PC-3 (cell line): ENCODE data around the gene AP1M1. TPM values are rescaled to one million over a fixed set of nuclear protein-coding genes. Genes with fewer than 3 reads are reported as not detected.

ENCODE experiments used
- ATAC-seq: fragments of 200-7000 bp; cut with Tn5 transposase; 2 replicates; pipeline ENCODE4 v1.9.1; 2020; ENCODE audit warnings: mild to moderate bottlenecking, moderate library complexity
- BruUV-seq: library from RNA; stranded (reverse); fragments of 400-500 nt; replicated peaks from 2 replicates; lab custom pipeline; 2021; lab: Mats Ljungman, UMichigan
- CTCF ChIA-PET: fragments of 300-600 bp; sonication (Branson Sonifier 250); formaldehyde crosslinking; loops from one replicate; lab custom pipeline; 2022; ENCODE audit warnings: antibody characterized with exemption; lab: Charles Lee
- POLR2A ChIA-PET: fragments of 300-600 bp; sonication (Branson Sonifier 250); formaldehyde crosslinking; loops from one replicate; lab custom pipeline; 2022; ENCODE audit warnings: antibody characterized with exemption; ENCODE audit not compliant: unreplicated experiment; lab: Charles Lee
- DNase-seq: peaks from one replicate; pipeline ENCODE4 v3.0.0-alpha.2; 2015
- H2AFZ ChIP-seq: fragments of 300-600 bp; sonication (generic); 2 replicates; pipeline ENCODE4 v1.6.0; 2016; ENCODE audit warnings: antibody characterized with exemption, low read length
- H3F3A ChIP-seq: fragments of 300-600 bp; sonication (generic); one replicate; pipeline ENCODE4 v1.6.0; 2017; ENCODE audit warnings: antibody characterized with exemption, low read length, control low read depth, mild to moderate bottlenecking; ENCODE audit not compliant: unreplicated experiment
- H3K27ac ChIP-seq: fragments of 300-600 bp; sonication (generic); 2 replicates; pipeline ENCODE4 v1.5.1; 2016; ENCODE audit warnings: mild to moderate bottlenecking, low read length
- H3K27me3 ChIP-seq: fragments of 300-600 bp; sonication (generic); 2 replicates; pipeline ENCODE4 v1.6.1; 2016; ENCODE audit warnings: low read length, mixed read lengths
- H3K36me3 ChIP-seq: fragments of 300-600 bp; sonication (generic); 2 replicates; pipeline ENCODE4 v1.6.1; 2016; ENCODE audit warnings: low read depth, mixed run types, low read length, mixed read lengths
- H3K4me1 ChIP-seq: fragments of 300-600 bp; sonication (generic); 2 replicates; pipeline ENCODE4 v1.5.1; 2016; ENCODE audit warnings: low read length; ENCODE audit not compliant: insufficient read depth
- H3K4me2 ChIP-seq: fragments of 300-600 bp; sonication (generic); 2 replicates; pipeline ENCODE4 v1.6.0; 2016; ENCODE audit warnings: low read length
- H3K4me3 ChIP-seq: fragments of 300-600 bp; sonication (generic); 2 replicates; pipeline ENCODE4 v1.5.1; 2016; ENCODE audit warnings: mild to moderate bottlenecking, low read length, mixed read lengths
- H3K79me2 ChIP-seq: fragments of 300-600 bp; sonication (generic); 2 replicates; pipeline ENCODE4 v1.6.1; 2017; ENCODE audit warnings: low read length, mixed read lengths
- H3K9ac ChIP-seq: fragments of 300-600 bp; sonication (generic); 2 replicates; pipeline ENCODE4 v1.6.0; 2016; ENCODE audit warnings: mild to moderate bottlenecking, low read length
- H3K9me2 ChIP-seq: fragments of 300-600 bp; sonication (generic); replicated peaks from 2 replicates; pipeline ENCODE4 v1.6.1; 2016; ENCODE audit warnings: mixed run types, low read length, mixed read lengths
- H3K9me3 ChIP-seq: fragments of 300-600 bp; sonication (generic); 2 replicates; pipeline ENCODE4 v1.6.1; 2016; ENCODE audit warnings: low read length, mixed read lengths
- H4K20me1 ChIP-seq: fragments of 300-600 bp; sonication (generic); 2 replicates; pipeline ENCODE4 v1.6.1; 2016; ENCODE audit warnings: low read length, mixed read lengths
- EZH2 ChIP-seq: fragments of 300-600 bp; sonication (generic); IDR thresholded peaks from one replicate; pipeline ENCODE4 v1.6.1; 2017; ENCODE audit warnings: antibody characterized with exemption, mild to moderate bottlenecking, low read length; ENCODE audit not compliant: unreplicated experiment
- EZH2phosphoT487 ChIP-seq: fragments of 300-600 bp; sonication (generic); IDR thresholded peaks from 2 replicates; pipeline ENCODE4 v1.6.1; 2018; ENCODE audit warnings: mild to moderate bottlenecking, antibody characterized with exemption, low read length, borderline replicate concordance
- intact Hi-C: fragments of 100-400 bp; cut with micrococcal nuclease; formaldehyde crosslinking; loops from 2 replicates; pipeline ENCODE4 v1.9.0; 2023
- total RNA-seq: library from RNA; depleted of rRNA; stranded (reverse); fragments of >200 nt; gene quantifications from 2 replicates; pipeline ENCODE4 v1.2.3, GENCODE V29; 2014
- TF ChIP-seq, protein P1 (sequence below): fragments of 300-600 bp; sonication (generic); conservative IDR thresholded peaks from 2 replicates; pipeline ENCODE4 v1.5.1; 2017; ENCODE audit warnings: antibody characterized with exemption, low read depth, mild to moderate bottlenecking, low read length

Gene AP1M1
- total RNA-seq, 1 experiment from 2014 or later: 104 TPM

- Histone ChIP-seq H3K4me3 (no peak overlapping the region), H3K36me3 (peaks cover 8% of the 10 kb centered on the region; the same call in 1 of the 2 replicates), H3K79me2 (peaks cover 3% of the 10 kb centered on the region; the same call in 1 of the 2 replicates), H4K20me1 (no peaks in the 10 kb centered on the region), H3F3A (no peaks in the 10 kb centered on the region), H3K27me3 (no peaks in the 10 kb centered on the region), H3K4me1 (no peaks in the 10 kb centered on the region), H2AFZ (no peak overlapping the region), H3K9me2 (no peaks in the 10 kb centered on the region), H3K4me2 (no peak overlapping the region), H3K27ac (no peak overlapping the region), H3K9me3 (no peaks in the 10 kb centered on the region), H3K9ac (no peak overlapping the region)
- POLR2A ChIA-PET: no interaction called here
- TF ChIP-seq EZH2 (no peak), EZH2phosphoT487 (no peak)
- TF ChIP-seq, protein P1, sequence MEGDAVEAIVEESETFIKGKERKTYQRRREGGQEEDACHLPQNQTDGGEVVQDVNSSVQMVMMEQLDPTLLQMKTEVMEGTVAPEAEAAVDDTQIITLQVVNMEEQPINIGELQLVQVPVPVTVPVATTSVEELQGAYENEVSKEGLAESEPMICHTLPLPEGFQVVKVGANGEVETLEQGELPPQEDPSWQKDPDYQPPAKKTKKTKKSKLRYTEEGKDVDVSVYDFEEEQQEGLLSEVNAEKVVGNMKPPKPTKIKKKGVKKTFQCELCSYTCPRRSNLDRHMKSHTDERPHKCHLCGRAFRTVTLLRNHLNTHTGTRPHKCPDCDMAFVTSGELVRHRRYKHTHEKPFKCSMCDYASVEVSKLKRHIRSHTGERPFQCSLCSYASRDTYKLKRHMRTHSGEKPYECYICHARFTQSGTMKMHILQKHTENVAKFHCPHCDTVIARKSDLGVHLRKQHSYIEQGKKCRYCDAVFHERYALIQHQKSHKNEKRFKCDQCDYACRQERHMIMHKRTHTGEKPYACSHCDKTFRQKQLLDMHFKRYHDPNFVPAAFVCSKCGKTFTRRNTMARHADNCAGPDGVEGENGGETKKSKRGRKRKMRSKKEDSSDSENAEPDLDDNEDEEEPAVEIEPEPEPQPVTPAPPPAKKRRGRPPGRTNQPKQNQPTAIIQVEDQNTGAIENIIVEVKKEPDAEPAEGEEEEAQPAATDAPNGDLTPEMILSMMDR: no peak
- intact Hi-C loops: no loop called here
- no TSS peak for BruUV-seq
- CTCF ChIA-PET: no interaction called here
- no peak for ATAC-seq
- DNase-seq: no peak
These were observed 12.5 kb downstream of the AP1M1 start for GRCh38 chr19:16210168-16210567.

DNA sequence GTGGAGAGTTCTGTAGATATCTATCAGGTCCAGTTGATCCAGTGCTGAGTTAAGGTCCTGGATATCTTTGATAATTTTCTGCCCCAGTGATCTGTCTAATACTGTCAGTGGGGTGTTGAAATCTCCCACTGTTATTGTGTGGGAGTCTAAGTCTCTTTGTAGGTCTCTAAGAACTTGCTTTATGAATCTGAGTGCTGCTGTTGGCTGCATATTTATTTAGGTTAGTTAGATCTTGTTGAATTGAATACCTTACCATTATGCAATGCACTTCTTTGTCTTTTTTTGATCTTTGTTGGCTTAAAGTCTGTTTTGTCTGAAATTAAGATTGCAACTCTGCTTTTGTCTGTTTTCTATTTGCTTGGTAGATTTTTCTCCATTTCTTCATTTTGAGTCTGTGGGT lies 15.4 kb downstream of the AP1M1 start:
- Histone ChIP-seq H3K27me3 (no peaks in the 10 kb centered on the region), H3K4me2 (no peak overlapping the region), H3K27ac (no peak overlapping the region), H3K4me3 (no peak overlapping the region), H3K9me2 (no peaks in the 10 kb centered on the region), H3K9me3 (no peaks in the 10 kb centered on the region), H2AFZ (no peak overlapping the region), H3K4me1 (no peaks in the 10 kb centered on the region), H3K79me2 (peaks cover 5% of the 10 kb centered on the region; the same call in 1 of the 2 replicates), H3K9ac (no peak overlapping the region), H3F3A (no peaks in the 10 kb centered on the region), H4K20me1 (no peaks in the 10 kb centered on the region), H3K36me3 (peaks cover 30% of the 10 kb centered on the region)
- TF ChIP-seq EZH2 (no peak), EZH2phosphoT487 (no peak)
- TF ChIP-seq, protein P1: no peak
- CTCF ChIA-PET: no interaction called here
- POLR2A ChIA-PET: no interaction called here
- ATAC-seq (no peak), DNase-seq (no peak)
- intact Hi-C loops: no loop called here
- BruUV-seq: no TSS peak

DNA sequence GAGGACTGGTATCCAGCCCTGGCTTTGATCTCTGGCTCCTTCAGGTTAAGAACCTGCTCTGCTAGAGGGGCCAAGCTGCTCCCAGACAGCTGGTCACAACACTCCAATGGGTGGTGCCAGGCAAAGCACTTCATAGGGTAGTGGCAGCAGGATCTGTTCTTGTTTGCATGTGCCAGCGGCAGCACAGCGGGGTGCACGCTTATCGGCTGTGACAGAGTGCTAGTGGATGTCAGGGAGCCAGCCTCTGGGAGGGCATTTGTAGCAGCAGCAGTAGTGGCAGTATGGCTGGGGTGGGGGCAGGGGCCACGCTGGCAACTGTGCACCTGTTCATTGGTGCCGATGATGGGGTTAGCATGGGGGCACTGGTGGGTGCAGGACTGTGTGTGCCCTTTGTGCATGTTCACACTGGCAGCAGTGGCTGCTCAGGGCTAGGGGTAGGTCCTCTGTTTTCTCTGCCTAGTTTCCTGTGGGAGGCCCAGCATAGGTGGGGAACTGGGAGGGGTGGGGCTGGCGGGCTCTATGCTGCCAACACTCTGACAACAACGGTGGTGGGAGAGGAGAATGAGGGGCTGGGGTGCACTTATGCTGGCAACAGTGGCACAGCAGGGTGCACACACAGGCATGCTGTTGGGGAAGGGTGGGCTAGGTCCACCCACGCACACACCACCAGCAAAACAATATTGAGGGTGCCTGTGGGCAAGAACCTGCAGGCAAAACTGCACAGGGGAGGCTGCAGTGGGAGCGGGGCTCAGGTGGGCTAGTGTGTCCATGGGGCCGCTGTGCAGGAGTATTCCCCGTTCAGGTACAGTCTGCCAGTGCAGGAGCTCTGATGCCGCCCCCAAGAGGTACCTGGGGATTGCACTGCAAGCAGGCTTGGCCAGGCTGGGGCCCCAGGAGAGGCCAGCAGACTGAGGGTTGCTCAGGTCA lies 19.3 kb downstream of the AP1M1 start:
- H3K9me2 ChIP-seq: no peaks in the 10 kb centered on the region
- CTCF ChIA-PET: no interaction called here
- H3K9me3 ChIP-seq: peaks cover 18% of the 10 kb centered on the region
- DNase-seq (no peak), ATAC-seq (no peak)
- BruUV-seq: no TSS peak
- no peak for TF ChIP-seq EZH2phosphoT487
- TF ChIP-seq, protein P1: no peak
- no peak for TF ChIP-seq EZH2
- no peak overlapping the region for H3K4me2 ChIP-seq
- POLR2A ChIA-PET: no interaction called here
- H3K9ac ChIP-seq: no peak overlapping the region
- no peaks in the 10 kb centered on the region for H3K4me1 ChIP-seq
- H2AFZ ChIP-seq: no peak overlapping the region
- H3K4me3 ChIP-seq: no peak overlapping the region
- H3F3A ChIP-seq: no peaks in the 10 kb centered on the region
- peaks cover 59% of the 10 kb centered on the region for H3K36me3 ChIP-seq
- peaks cover 5% of the 10 kb centered on the region; the same call in 1 of the 2 replicates for H3K79me2 ChIP-seq
- intact Hi-C loops: no loop called here
- no peaks in the 10 kb centered on the region for H4K20me1 ChIP-seq
- no peaks in the 10 kb centered on the region for H3K27me3 ChIP-seq
- no peak overlapping the region for H3K27ac ChIP-seq
